SK-N-MC (cell line): Measurements from ENCODE around the gene RPL15.

Source experiments
- EZH2 ChIP-seq: fragments of 200-600 bp; sonication (generic); IDR thresholded peaks from one replicate; pipeline ENCODE4 v1.6.1; 2017; ENCODE audit warnings: antibody characterized with exemption
- FOXP2 ChIP-seq: optimal IDR thresholded peaks from 2 replicates; pipeline ENCODE3; 2011; ENCODE audit warnings: mild to moderate bottlenecking, moderate library complexity; ENCODE audit not compliant: insufficient read depth; ENCODE audit errors: extremely low read length, control extremely low read depth
- POLR2AphosphoS5 ChIP-seq: IDR thresholded peaks from 2 replicates; pipeline ENCODE4 v1.6.1; 2012; ENCODE audit warnings: mild to moderate bottlenecking, low read depth, low read length, borderline replicate concordance

GRCh38 chr3:23956701-23957100 lies 39.8 kb downstream of the RPL15 start:
- TF ChIP-seq EZH2: no peak
- no peak for TF ChIP-seq POLR2AphosphoS5
- no peak for TF ChIP-seq FOXP2
